HepG2 (cell line): ENCODE data around the gene ESPN.

Experiments
- EP300 ChIP-seq, 3 experiments: sonication (generic) in 1 of 3; formaldehyde crosslinking in 1 of 3; IDR thresholded peaks; 2 replicates each; pipeline versions ENCODE4 v1.5.1 to v1.6.1; 2011 to 2020; ENCODE audit warnings: low read depth in 2 of 3, low read length in 2 of 3, borderline replicate concordance in 1 of 3, improper control_type of control experiment in 1 of 3, mild to moderate bottlenecking in 1 of 3, missing genetic modification reagents in 1 of 3, moderate library complexity in 1 of 3
- GLI4 ChIP-seq: sonication (generic); formaldehyde crosslinking; IDR thresholded peaks from 2 replicates; pipeline ENCODE4 v1.5.1; 2020; ENCODE audit warnings: missing genetic modification reagents, mild to moderate bottlenecking, moderate library complexity, borderline replicate concordance
- HMG20B ChIP-seq: conservative IDR thresholded peaks from 2 replicates; pipeline ENCODE4 v1.6.1; 2016; ENCODE audit warnings: missing genetic modification reagents, missing compliant biosample characterization
- NFE2L1 ChIP-seq: sonication (generic); formaldehyde crosslinking; IDR thresholded peaks from 2 replicates; pipeline ENCODE4 v1.4.0; 2020; ENCODE audit warnings: missing genetic modification reagents, mild to moderate bottlenecking, borderline replicate concordance
- NFIC ChIP-seq: IDR thresholded peaks from 2 replicates; pipeline ENCODE4 v1.6.1; 2012; ENCODE audit warnings: mild to moderate bottlenecking, low read length, inconsistent platforms
- NR2C2 ChIP-seq: sonication (generic); formaldehyde crosslinking; IDR thresholded peaks from 2 replicates; pipeline ENCODE4 v1.4.0; 2020; ENCODE audit warnings: missing genetic modification reagents, mild to moderate bottlenecking, moderate library complexity, borderline replicate concordance
- POLR2A ChIP-seq, 2 experiments: IDR thresholded peaks; 2 replicates each; pipeline ENCODE4 v1.6.1; 2011; ENCODE audit warnings: low read depth in 2 of 2, low read length in 2 of 2, mild to moderate bottlenecking in 1 of 2, moderate library complexity in 1 of 2; ENCODE audit not compliant: insufficient read depth in 1 of 2
- RAD21 ChIP-seq: fragments of 450-650 bp; formaldehyde crosslinking; IDR thresholded peaks from 2 replicates; pipeline ENCODE4 v1.5.0; 2020; ENCODE audit warnings: mild to moderate bottlenecking
- RFX5 ChIP-seq: IDR thresholded peaks from 2 replicates; pipeline ENCODE4 v1.6.1; 2011; ENCODE audit warnings: low read depth, low read length, improper control_type of control experiment
- TCF7L2 ChIP-seq: IDR thresholded peaks from 2 replicates; pipeline ENCODE4 v1.6.1; 2011; ENCODE audit warnings: mild to moderate bottlenecking, low read depth, low read length, moderate library complexity
- ZNF101 ChIP-seq: sonication (generic); formaldehyde crosslinking; IDR thresholded peaks from 2 replicates; pipeline ENCODE4 v1.4.0; 2020; ENCODE audit warnings: mild to moderate bottlenecking, low read depth, missing genetic modification reagents, borderline replicate concordance
- ZNF256 ChIP-seq: sonication (generic); formaldehyde crosslinking; conservative IDR thresholded peaks from 2 replicates; pipeline ENCODE4 v1.4.0; 2020; ENCODE audit warnings: missing genetic modification reagents
- TF ChIP-seq, protein P1 (sequence below): IDR thresholded peaks from 2 replicates; pipeline ENCODE4 v1.6.1; 2016

DNA sequence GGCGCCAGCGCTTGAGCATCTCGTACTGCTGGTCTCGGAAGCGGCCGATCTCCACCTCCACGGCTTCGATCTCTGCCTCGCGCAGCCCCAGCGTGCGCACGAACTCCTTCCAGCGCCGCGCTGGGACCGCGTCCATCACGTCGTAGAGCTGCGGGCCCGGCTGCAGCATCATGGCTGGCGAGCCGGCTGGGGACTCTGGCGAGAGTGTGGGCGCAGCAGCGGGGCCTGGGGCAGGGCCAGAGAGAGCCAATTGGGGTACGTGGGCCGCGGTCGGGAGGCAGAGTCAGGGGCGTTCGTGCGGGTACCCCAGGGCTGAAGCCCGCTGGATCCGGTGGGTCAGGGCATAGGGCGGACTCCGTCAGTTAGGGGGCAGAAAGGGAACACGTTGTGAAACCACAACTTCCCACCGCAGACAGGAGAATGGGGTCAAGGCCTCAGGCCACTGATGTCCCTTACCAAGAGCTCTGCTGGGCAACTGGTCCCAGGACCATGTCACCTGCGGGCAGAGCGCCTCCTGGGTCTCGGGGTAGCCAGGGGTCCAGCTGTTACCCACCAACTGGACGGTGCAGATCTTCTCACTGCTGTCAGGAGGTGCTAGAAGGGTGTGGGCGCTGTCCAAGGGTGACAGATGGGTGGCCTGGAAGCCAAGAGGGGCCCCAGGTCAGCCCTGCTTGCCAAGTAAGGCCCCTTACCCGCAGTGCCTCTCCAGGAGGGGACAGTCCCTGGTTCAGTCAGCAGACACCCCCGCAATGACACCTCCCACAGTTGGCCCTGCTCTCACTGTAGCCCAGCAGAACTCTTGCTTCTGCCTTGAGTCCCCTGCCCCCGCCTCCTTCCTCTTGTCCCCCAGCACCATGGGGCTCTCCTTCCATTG, 37.2 kb downstream of the ESPN start:
- TF ChIP-seq POLR2A (IDR thresholded peaks at IDR 0.05; ENCODE audit: insufficient read depth in 1 of 2, low read depth in 2 of 2, low read length in 2 of 2): peak in 1 of 2 experiments; percentile 66; a peak in 2 of 4 replicates
- TF ChIP-seq HMG20B (CRISPR knock-in tag): no peak
- TF ChIP-seq EP300 (IDR thresholded peaks at IDR 0.05; ENCODE audit: low read depth in 2 of 2, low read length in 2 of 2): no peak
- no peak for TF ChIP-seq EP300 (CRISPR knock-in tag; IDR thresholded peaks at IDR 0.05; ENCODE audit: borderline replicate concordance)
- TF ChIP-seq TCF7L2: no peak
- TF ChIP-seq, protein P1, sequence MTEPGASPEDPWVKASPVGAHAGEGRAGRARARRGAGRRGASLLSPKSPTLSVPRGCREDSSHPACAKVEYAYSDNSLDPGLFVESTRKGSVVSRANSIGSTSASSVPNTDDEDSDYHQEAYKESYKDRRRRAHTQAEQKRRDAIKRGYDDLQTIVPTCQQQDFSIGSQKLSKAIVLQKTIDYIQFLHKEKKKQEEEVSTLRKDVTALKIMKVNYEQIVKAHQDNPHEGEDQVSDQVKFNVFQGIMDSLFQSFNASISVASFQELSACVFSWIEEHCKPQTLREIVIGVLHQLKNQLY (CRISPR knock-in tag): no peak
- TF ChIP-seq ZNF256 (CRISPR knock-in tag): no peak
- TF ChIP-seq NR2C2 (CRISPR knock-in tag): no peak
- no peak for TF ChIP-seq RAD21
- no peak for TF ChIP-seq RFX5
- TF ChIP-seq GLI4 (CRISPR knock-in tag): no peak
- no peak for TF ChIP-seq NFIC
- no peak for TF ChIP-seq NFE2L1 (CRISPR knock-in tag)
- TF ChIP-seq ZNF101 (CRISPR knock-in tag): no peak
